Brain microvascular endothelial cell (primary cell): ENCODE measurements around the gene ZNF732.
"Not testable (repeated sequence)": the region's sequence is repeated elsewhere in the genome, so short reads cannot be mapped to it uniquely, and the experiment has no call there.

ENCODE experiments used
- DNase-seq: peaks from one replicate; pipeline ENCODE4 v3.0.0-alpha.2; 2020
- H3K27ac ChIP-seq: fragments of 250-450 bp; sonication (Bioruptor Pico); 2 replicates; pipeline ENCODE4 v1.5.1; 2020; ENCODE audit warnings: mild to moderate bottlenecking, moderate library complexity
- H3K27me3 ChIP-seq: fragments of 250-450 bp; sonication (Bioruptor Pico); replicated peaks from 2 replicates; pipeline ENCODE4 v1.5.1; 2020; ENCODE audit warnings: mild to moderate bottlenecking
- H3K36me3 ChIP-seq: fragments of 250-450 bp; sonication (Bioruptor Pico); replicated peaks from 2 replicates; pipeline ENCODE4 v1.5.1; 2020; ENCODE audit warnings: mild to moderate bottlenecking
- H3K4me3 ChIP-seq: 2 replicates; pipeline ENCODE4 v1.5.1; 2011; ENCODE audit warnings: low read depth, mild to moderate bottlenecking, control low read depth, low read length, moderate library complexity
- CTCF ChIP-seq: IDR thresholded peaks from 2 replicates; pipeline ENCODE4 v1.5.1; 2011; ENCODE audit warnings: low read depth, mild to moderate bottlenecking, moderate library complexity, low read length, control low read depth, inconsistent platforms; ENCODE audit errors: missing control alignments
- in situ Hi-C: cut with HindIII; loops from 2 replicates; pipeline ENCODE4 v1.10.0; 2017; ENCODE audit warnings: low sequenced_read_pairs, low pct_ligation_motif_present

The ZNF732 gene

DNA sequence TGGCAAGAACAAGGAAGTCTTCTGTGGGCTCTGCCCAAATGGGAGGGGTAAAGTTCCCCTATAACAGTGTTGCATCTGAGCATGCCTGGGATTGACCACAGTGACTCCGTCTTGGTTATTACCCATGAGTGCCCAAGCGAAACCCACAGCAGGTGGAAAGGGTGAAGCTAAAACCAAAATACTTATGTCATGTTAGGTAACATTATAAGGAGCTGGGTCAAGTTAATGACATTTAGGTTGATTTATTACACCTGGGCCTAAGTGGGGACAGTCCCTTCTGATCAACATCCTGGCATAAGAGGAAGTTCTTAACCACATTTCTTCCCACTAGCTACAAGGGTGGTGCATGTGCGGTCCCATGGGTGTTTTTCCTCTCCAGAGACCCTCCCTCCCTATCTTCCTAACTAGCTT is 1.3 kb upstream of the ZNF732 start:
- in situ Hi-C loops: no loop called here
- no peaks in the 10 kb centered on the region for H3K27me3 ChIP-seq
- no peak for TF ChIP-seq CTCF
- DNase-seq: no peak
- no peak overlapping the region for H3K27ac ChIP-seq
- H3K4me3 ChIP-seq: no peak overlapping the region
- H3K36me3 ChIP-seq: no peaks in the 10 kb centered on the region

DNA sequence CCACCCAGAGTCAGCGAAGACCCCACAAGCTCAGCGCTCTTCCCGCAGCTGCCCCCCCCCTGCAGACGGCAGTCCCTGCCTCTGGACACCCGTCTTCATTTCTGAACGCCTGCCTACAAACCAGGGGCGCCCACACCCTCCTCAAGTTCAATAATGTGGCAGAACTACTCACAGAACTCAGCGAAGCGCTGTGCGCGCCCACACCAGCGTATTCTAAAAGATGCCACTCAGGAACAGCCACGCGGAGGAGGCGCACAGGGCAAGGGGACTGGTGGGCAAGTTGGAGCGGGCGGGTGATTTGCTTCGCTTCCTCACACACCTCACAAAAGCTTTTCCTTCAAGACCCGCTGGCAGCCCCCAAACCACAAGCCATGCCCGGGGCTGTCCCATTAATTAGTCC is 758 bp downstream of the ZNF732 start:
- H3K27me3 ChIP-seq, H3K27ac ChIP-seq, H3K36me3 ChIP-seq, in situ Hi-C loops: not testable (repeated sequence)
- DNase-seq: peak; percentile 2
- H3K4me3 ChIP-seq: peak overlapping the region; percentile 73

- no peak for DNase-seq
- TF ChIP-seq CTCF: no peak
- Histone ChIP-seq H3K27me3 (no peaks in the 10 kb centered on the region), H3K27ac (no peak overlapping the region), H3K4me3 (no peak overlapping the region), H3K36me3 (no peaks in the 10 kb centered on the region)
- in situ Hi-C loops: no loop called here
Measured at GRCh38 chr4:302381-302780, 2.9 kb downstream of the ZNF732 start.

DNA sequence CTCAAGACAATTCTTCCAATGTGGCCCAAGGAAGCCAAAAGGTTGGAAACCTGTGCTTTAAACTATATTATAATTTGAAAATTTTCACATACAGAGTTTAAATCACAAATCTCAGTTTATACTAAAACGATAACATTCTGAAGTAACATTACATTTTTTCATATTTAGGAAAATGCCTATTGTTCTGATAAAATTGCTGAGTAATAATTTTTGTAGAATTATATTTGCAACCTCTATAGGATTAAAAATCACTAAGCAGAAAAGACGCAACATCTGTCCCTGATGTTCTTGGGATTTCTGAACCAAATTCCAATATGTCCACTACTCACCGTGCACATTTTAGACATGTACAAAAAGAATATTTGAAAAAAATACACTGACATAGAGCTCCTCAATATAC is 10.5 kb downstream of the ZNF732 start:
- Histone ChIP-seq H3K27ac (no peak overlapping the region), H3K4me3 (no peak overlapping the region), H3K27me3 (no peaks in the 10 kb centered on the region), H3K36me3 (no peaks in the 10 kb centered on the region)
- no peak for DNase-seq
- TF ChIP-seq CTCF: no peak
- in situ Hi-C loops: no loop called here

GRCh38 chr4:288891-289290 is 16.4 kb downstream of the ZNF732 start:
- Histone ChIP-seq H3K36me3 (no peaks in the 10 kb centered on the region), H3K27ac (no peak overlapping the region), H3K4me3 (no peak overlapping the region), H3K27me3 (no peaks in the 10 kb centered on the region)
- DNase-seq: peak; percentile 57
- in situ Hi-C loops: no loop called here
- TF ChIP-seq CTCF: no peak

GRCh38 chr4:273309-274017 is 31.8 kb downstream of the ZNF732 start:
- H3K4me3 ChIP-seq: no peak overlapping the region
- DNase-seq: no peak
- no peak overlapping the region for H3K27ac ChIP-seq
- no peak for TF ChIP-seq CTCF
- no peaks in the 10 kb centered on the region for H3K27me3 ChIP-seq
- H3K36me3 ChIP-seq: no peaks in the 10 kb centered on the region
- in situ Hi-C loops: no loop called here
